Lower leg skin (tissue), 4 donors: ENCODE data around the gene JMJD7. TPM values are rescaled to one million over a fixed set of nuclear protein-coding genes. Genes with fewer than 3 reads are reported as not detected.

ENCODE experiments used
- DNase-seq, 2 donors: peaks; one replicate each; pipeline ENCODE4 v3.0.0-alpha.2; 2019; ENCODE audit warnings: low spot score in 2 of 2
- H3K4me3 ChIP-seq: fragments of 200-600 bp; sonication (generic); 2 replicates; pipeline ENCODE4 v1.5.1; 2017; ENCODE audit warnings: mild to moderate bottlenecking, low read depth; ENCODE audit not compliant: poor library complexity, severe bottlenecking
- CTCF ChIP-seq, 3 donors: fragments of 450-650 bp; IDR thresholded peaks; one replicate each; pipeline ENCODE4 v1.5.1; 2016; ENCODE audit warnings: antibody characterized with exemption in 3 of 3, mild to moderate bottlenecking in 3 of 3, moderate library complexity in 2 of 3
- POLR2A ChIP-seq, 2 donors: fragments of 450-650 bp; IDR thresholded peaks; one replicate each; pipeline ENCODE4 v1.6.1; 2016 to 2017; ENCODE audit warnings: antibody characterized with exemption in 2 of 2, mild to moderate bottlenecking in 1 of 2, moderate library complexity in 1 of 2
- WGBS, 2 donors: methylation state at CpG; one replicate each; pipeline ENCODE4 v1.1.5; 2018; 5-methylcytosine and 5-hydroxymethylcytosine counted together
- intact Hi-C: fragments of 100-400 bp; cut with DNase I; formaldehyde crosslinking; loops from one replicate; pipeline ENCODE4 v1.15.0; 2023; ENCODE audit warnings: low total_unique reads
- total RNA-seq, 4 donors: library from RNA; depleted of rRNA; stranded (reverse); fragments of >200 nt; gene quantifications; one replicate each; pipeline ENCODE4 v1.1.0, GENCODE V29; 2016

JMJD7 gene
- total RNA-seq, 4 donors from 2014 or later = 40.7 to 61.6 (median 47.1) TPM

GRCh38 chr15:41841131-41841530, 13.2 kb downstream of the JMJD7 start:
- WGBS, 2 donors = 84 to 96% methylated on average over 9 to 10 of the region's 10 CpGs
- intact Hi-C loops = no loop called here
- no peak for TF ChIP-seq POLR2A (IDR thresholded peaks at IDR 0.05)
- TF ChIP-seq CTCF (IDR thresholded peaks at IDR 0.05) = no peak
- no peak overlapping the region for H3K4me3 ChIP-seq
- DNase-seq = no peak

GRCh38 chr15:41842229-41842628, 14.3 kb downstream of the JMJD7 start:
- no peak for DNase-seq
- 55 to 68% methylated on average over 11 to 12 of the region's 12 CpGs for WGBS, 2 donors
- intact Hi-C loops = no loop called here
- no peak for TF ChIP-seq POLR2A (IDR thresholded peaks at IDR 0.05)
- no peak overlapping the region for H3K4me3 ChIP-seq

- DNase-seq = no peak
- WGBS, 2 donors = 80 to 81% methylated on average over 7 to 10 of the region's 10 CpGs
- TF ChIP-seq POLR2A (IDR thresholded peaks at IDR 0.05) = no peak
- no peak for TF ChIP-seq CTCF (IDR thresholded peaks at IDR 0.05)
- intact Hi-C loops = no loop called here
- no peak overlapping the region for H3K4me3 ChIP-seq
Measured at GRCh38 chr15:41843571-41843970, 15.7 kb downstream of the JMJD7 start.

- no peak for DNase-seq
- no peak overlapping the region for H3K4me3 ChIP-seq
- no peak for TF ChIP-seq CTCF (IDR thresholded peaks at IDR 0.05)
- no peak for TF ChIP-seq POLR2A (IDR thresholded peaks at IDR 0.05)
- intact Hi-C loops = no loop called here
- WGBS, 2 donors = 88 to 89% methylated on average over 8 to 12 of the region's 12 CpGs
Measured at GRCh38 chr15:41844814-41845213, 16.9 kb downstream of the JMJD7 start.

GRCh38 chr15:41847206-41847605, 19.3 kb downstream of the JMJD7 start:
- H3K4me3 ChIP-seq = no peak overlapping the region
- TF ChIP-seq POLR2A (IDR thresholded peaks at IDR 0.05) = no peak
- TF ChIP-seq CTCF (IDR thresholded peaks at IDR 0.05) = no peak
- no peak for DNase-seq
- intact Hi-C loops = no loop called here
- 86 to 90% methylated on average over 14 of the region's 14 CpGs for WGBS, 2 donors

- intact Hi-C loops = no loop called here
- no peak overlapping the region for H3K4me3 ChIP-seq
- DNase-seq = no peak
- TF ChIP-seq CTCF (IDR thresholded peaks at IDR 0.05) = no peak
- no peak for TF ChIP-seq POLR2A (IDR thresholded peaks at IDR 0.05)
- WGBS, 2 donors = 93 to 95% methylated on average over 9 of the region's 9 CpGs
Measured at GRCh38 chr15:41847981-41848380, 20.1 kb downstream of the JMJD7 start.
